Osteoblast (primary cell): Measurements from ENCODE around the gene EEF1A1. TPM values are rescaled to one million over a fixed set of nuclear protein-coding genes. Genes with fewer than 3 reads are reported as not detected.

ENCODE experiments used
- DNase-seq: peaks from one replicate; pipeline ENCODE4 v3.0.0; 2011; ENCODE audit warnings: low spot score, mixed read lengths; ENCODE audit not compliant: insufficient read length; ENCODE audit errors: missing footprints
- H2AFZ ChIP-seq: 2 replicates; pipeline ENCODE4 v1.6.0; 2011; ENCODE audit warnings: mild to moderate bottlenecking, low read length
- H3K27ac ChIP-seq: 2 replicates; pipeline ENCODE4 v1.5.1; 2011; ENCODE audit warnings: mild to moderate bottlenecking, low read depth, low read length, moderate library complexity
- H3K27me3 ChIP-seq: 2 replicates; pipeline ENCODE4 v1.6.0; 2012; ENCODE audit warnings: mild to moderate bottlenecking, control low read depth, inconsistent platforms, low read length, moderate library complexity; ENCODE audit not compliant: insufficient read depth
- H3K36me3 ChIP-seq: 2 replicates; pipeline ENCODE4 v1.5.1; 2011; ENCODE audit warnings: mild to moderate bottlenecking, low read length, control low read depth, moderate library complexity; ENCODE audit not compliant: insufficient read depth
- H3K4me1 ChIP-seq: 2 replicates; pipeline ENCODE4 v1.5.1; 2011; ENCODE audit warnings: mild to moderate bottlenecking, low read length, control low read depth, moderate library complexity; ENCODE audit not compliant: insufficient read depth
- H3K4me2 ChIP-seq: 2 replicates; pipeline ENCODE4 v1.6.0; 2011; ENCODE audit warnings: mild to moderate bottlenecking, low read length; ENCODE audit not compliant: insufficient read depth
- H3K4me3 ChIP-seq: fragments of 200-600 bp; sonication (generic); 3 replicates; pipeline ENCODE4 v1.5.1; 2012; ENCODE audit warnings: mild to moderate bottlenecking, low read length, inconsistent platforms; ENCODE audit not compliant: insufficient read depth
- H3K79me2 ChIP-seq: 2 replicates; pipeline ENCODE4 v1.6.0; 2012; ENCODE audit warnings: mild to moderate bottlenecking, low read length, control low read depth, inconsistent platforms; ENCODE audit not compliant: insufficient read depth
- H3K9me3 ChIP-seq: 2 replicates; pipeline ENCODE4 v1.5.1; 2011; ENCODE audit warnings: low read depth, low read length, control low read depth
- H4K20me1 ChIP-seq: 2 replicates; pipeline ENCODE4 v1.6.0; 2012; ENCODE audit warnings: mild to moderate bottlenecking, low read length, control low read depth; ENCODE audit not compliant: insufficient read depth
- CTCF ChIP-seq: IDR thresholded peaks from 2 replicates; pipeline ENCODE4 v1.5.1; 2011; ENCODE audit warnings: mild to moderate bottlenecking, low read depth, low read length, moderate library complexity; ENCODE audit errors: extremely low read depth
- total RNA-seq: library from RNA; depleted of rRNA; stranded (reverse); fragments of >200 nt; gene quantifications from 2 replicates; pipeline ENCODE4 v1.2.3, GENCODE V29; 2012

Gene EEF1A1
- total RNA-seq, 1 donor = 19,513 TPM

GRCh38 chr6:73491377-73491776, 29.5 kb downstream of the EEF1A1 start:
- Histone ChIP-seq H3K4me3 (no peak overlapping the region), H3K9me3 (no peaks in the 10 kb centered on the region), H3K27ac (no peak overlapping the region), H3K36me3 (peaks cover 31% of the 10 kb centered on the region), H2AFZ (no peak overlapping the region), H3K4me1 (no peaks in the 10 kb centered on the region), H3K27me3 (no peaks in the 10 kb centered on the region), H4K20me1 (no peaks in the 10 kb centered on the region), H3K79me2 (no peaks in the 10 kb centered on the region), H3K4me2 (no peak overlapping the region)
- no peak for TF ChIP-seq CTCF
- DNase-seq = peak; percentile 3

GRCh38 chr6:73487473-73487872, 33.4 kb downstream of the EEF1A1 start:
- Histone ChIP-seq H3K9me3 (no peaks in the 10 kb centered on the region), H2AFZ (no peak overlapping the region), H3K79me2 (no peaks in the 10 kb centered on the region), H3K4me2 (no peak overlapping the region), H3K36me3 (peaks cover 49% of the 10 kb centered on the region), H3K27ac (no peak overlapping the region), H4K20me1 (no peaks in the 10 kb centered on the region), H3K27me3 (no peaks in the 10 kb centered on the region), H3K4me1 (no peaks in the 10 kb centered on the region), H3K4me3 (no peak overlapping the region)
- TF ChIP-seq CTCF = no peak
- no peak for DNase-seq

- peak; percentile 65 for DNase-seq
- Histone ChIP-seq H2AFZ (no peak overlapping the region), H3K9me3 (no peaks in the 10 kb centered on the region), H3K27ac (no peak overlapping the region), H3K79me2 (no peaks in the 10 kb centered on the region), H4K20me1 (no peaks in the 10 kb centered on the region), H3K4me3 (no peak overlapping the region), H3K36me3 (peaks cover 74% of the 10 kb centered on the region), H3K27me3 (no peaks in the 10 kb centered on the region), H3K4me1 (no peaks in the 10 kb centered on the region), H3K4me2 (no peak overlapping the region)
- TF ChIP-seq CTCF = no peak
Observed at GRCh38 chr6:73484438-73484837, 36.4 kb downstream of the EEF1A1 start.

GRCh38 chr6:73481969-73482368, 38.9 kb downstream of the EEF1A1 start:
- Histone ChIP-seq H3K27me3 (no peaks in the 10 kb centered on the region), H3K4me3 (no peak overlapping the region), H4K20me1 (no peaks in the 10 kb centered on the region), H3K4me1 (no peaks in the 10 kb centered on the region), H3K36me3 (peaks cover 69% of the 10 kb centered on the region), H3K27ac (no peak overlapping the region), H2AFZ (no peak overlapping the region), H3K9me3 (no peaks in the 10 kb centered on the region), H3K79me2 (no peaks in the 10 kb centered on the region), H3K4me2 (no peak overlapping the region)
- no peak for DNase-seq
- no peak for TF ChIP-seq CTCF
